ENCODE data around the gene NPIPB5. TPM values are rescaled to one million over a fixed set of nuclear protein-coding genes. Genes with fewer than 3 reads are reported as not detected.
"Not testable (repeated sequence)": the region's sequence is repeated elsewhere in the genome, so short reads cannot be mapped to it uniquely, and the experiment has no call there.

NPIPB5 gene
- total RNA-seq (2014; rRNA removed; shearing (Covaris generic)), result 24.6 and 27.6 TPM in 2 replicates

- H3K4me3 ChIP-seq (ENCODE audit: insufficient read depth, low read depth, low read length); H3K27me3 ChIP-seq (ENCODE audit: control insufficient read depth, insufficient read depth, low read length): not testable (repeated sequence)
These were observed at the start of gene NPIPB5 for GRCh38 chr16:22510591-22510990. Gene NPIPB5 (plus strand): TSS chr16:22510891. CDS start chr16:22513802, 2,911 bp downstream.

GRCh38 chr16:22468846-22469245 lies 41.8 kb upstream of the NPIPB5 start:
- H3K36me3 ChIP-seq (replicated peaks; ENCODE audit: control insufficient read depth, insufficient read depth, low read length); H3K27me3 ChIP-seq (ENCODE audit: control insufficient read depth, insufficient read depth, low read length); H3K4me3 ChIP-seq (ENCODE audit: insufficient read depth, low read depth, low read length); DNase-seq: not testable (repeated sequence)

More at GRCh38 chr16:22510591-22510990, at the start of gene NPIPB5:
- H3K36me3 ChIP-seq (replicated peaks; ENCODE audit: control insufficient read depth, insufficient read depth, low read length); DNase-seq: not testable (repeated sequence)

- not testable (repeated sequence) for H3K36me3 ChIP-seq (replicated peaks; ENCODE audit: control insufficient read depth, insufficient read depth, low read length); H3K4me3 ChIP-seq (ENCODE audit: insufficient read depth, low read depth, low read length); DNase-seq
These were observed 27.3 kb downstream of the NPIPB5 start for GRCh38 chr16:22537996-22538395.

GRCh38 chr16:22544809-22545208 lies 34.1 kb downstream of the NPIPB5 start:
- H3K27me3 ChIP-seq (ENCODE audit: control insufficient read depth, insufficient read depth, low read length); DNase-seq; H3K4me3 ChIP-seq (ENCODE audit: insufficient read depth, low read depth, low read length); H3K36me3 ChIP-seq (replicated peaks; ENCODE audit: control insufficient read depth, insufficient read depth, low read length): not testable (repeated sequence)

More at GRCh38 chr16:22537996-22538395, 27.3 kb downstream of the NPIPB5 start:
- not testable (repeated sequence) for H3K27me3 ChIP-seq (ENCODE audit: control insufficient read depth, insufficient read depth, low read length)

DNA sequence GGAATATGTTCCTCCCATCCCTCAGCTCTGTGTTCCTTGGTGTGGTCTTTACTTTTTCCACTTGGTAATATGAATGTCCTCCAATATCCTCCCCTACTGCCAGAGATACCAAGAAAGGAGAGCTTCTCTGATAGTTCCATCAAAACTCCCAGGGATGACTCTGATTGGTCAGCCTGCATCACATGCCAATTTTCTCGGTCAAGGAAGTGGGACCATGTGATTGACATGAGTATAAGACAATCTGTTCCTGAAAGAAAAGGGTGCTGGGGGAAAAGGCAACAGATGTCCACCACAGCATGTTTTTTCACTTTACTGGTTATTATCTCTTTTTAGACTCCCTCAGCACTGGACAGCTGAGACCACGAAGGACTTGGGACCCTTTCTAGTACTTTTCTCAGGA lies 35.9 kb downstream of the NPIPB5 start:
- DNase-seq, result peak; percentile 1
- not testable (repeated sequence) for H3K27me3 ChIP-seq (ENCODE audit: control insufficient read depth, insufficient read depth, low read length); H3K36me3 ChIP-seq (replicated peaks; ENCODE audit: control insufficient read depth, insufficient read depth, low read length); H3K4me3 ChIP-seq (ENCODE audit: insufficient read depth, low read depth, low read length)

- peak; percentile 2 for DNase-seq
- H3K4me3 ChIP-seq (ENCODE audit: insufficient read depth, low read depth, low read length); H3K27me3 ChIP-seq (ENCODE audit: control insufficient read depth, insufficient read depth, low read length); H3K36me3 ChIP-seq (replicated peaks; ENCODE audit: control insufficient read depth, insufficient read depth, low read length): not testable (repeated sequence)
These were observed 36.6 kb downstream of the NPIPB5 start for GRCh38 chr16:22547170-22547765.

DNA sequence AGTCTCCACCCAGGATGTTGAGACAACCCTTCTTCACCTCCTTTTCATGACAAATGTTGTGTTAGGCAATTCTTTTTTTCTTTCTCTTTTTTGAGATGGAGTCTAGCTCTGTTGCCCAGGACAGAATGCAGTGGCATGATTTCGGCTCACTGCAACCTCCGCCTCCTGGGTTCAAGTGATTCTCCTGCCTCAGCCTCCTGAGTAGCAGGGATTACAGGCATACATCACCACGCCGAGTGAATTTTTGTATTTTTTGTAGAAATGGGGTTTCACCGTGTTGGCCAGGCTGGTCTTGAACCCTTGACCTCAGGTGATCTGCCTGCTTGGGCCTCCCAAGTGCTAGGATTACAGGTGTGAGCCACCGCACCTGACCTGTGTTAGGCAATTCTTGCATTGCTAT lies 39.2 kb downstream of the NPIPB5 start:
- H3K36me3 ChIP-seq (replicated peaks; ENCODE audit: control insufficient read depth, insufficient read depth, low read length); H3K27me3 ChIP-seq (ENCODE audit: control insufficient read depth, insufficient read depth, low read length); DNase-seq; H3K4me3 ChIP-seq (ENCODE audit: insufficient read depth, low read depth, low read length): not testable (repeated sequence)

DNA sequence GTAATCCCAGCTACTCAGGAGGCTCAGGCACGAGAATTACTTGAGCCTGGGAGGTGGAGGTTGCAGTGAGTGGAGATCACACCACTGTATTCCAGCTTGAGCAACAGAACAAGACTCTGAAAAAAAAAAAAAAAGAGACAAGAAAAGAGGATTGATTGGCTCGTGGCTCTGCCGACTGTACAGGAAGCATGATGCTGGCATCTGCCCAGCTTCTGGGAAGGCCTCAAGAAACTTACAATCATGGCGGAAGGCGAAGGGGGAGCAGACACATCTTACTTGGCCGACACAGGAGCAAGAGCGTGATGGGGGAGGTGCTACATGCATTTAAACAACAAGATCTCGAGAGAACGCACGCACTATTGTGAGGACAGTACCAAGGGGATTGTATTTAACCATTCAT lies 40.5 kb downstream of the NPIPB5 start:
- not testable (repeated sequence) for DNase-seq; H3K36me3 ChIP-seq (replicated peaks; ENCODE audit: control insufficient read depth, insufficient read depth, low read length); H3K4me3 ChIP-seq (ENCODE audit: insufficient read depth, low read depth, low read length); H3K27me3 ChIP-seq (ENCODE audit: control insufficient read depth, insufficient read depth, low read length)

- H3K36me3 ChIP-seq (replicated peaks; ENCODE audit: control insufficient read depth, insufficient read depth, low read length); H3K4me3 ChIP-seq (ENCODE audit: insufficient read depth, low read depth, low read length); H3K27me3 ChIP-seq (ENCODE audit: control insufficient read depth, insufficient read depth, low read length); DNase-seq: not testable (repeated sequence)
These were observed 41.0 kb downstream of the NPIPB5 start for GRCh38 chr16:22551651-22552050.

- H3K36me3 ChIP-seq (replicated peaks; ENCODE audit: control insufficient read depth, insufficient read depth, low read length); H3K27me3 ChIP-seq (ENCODE audit: control insufficient read depth, insufficient read depth, low read length); DNase-seq; H3K4me3 ChIP-seq (ENCODE audit: insufficient read depth, low read depth, low read length): not testable (repeated sequence)
These were observed 46.1 kb downstream of the NPIPB5 start for GRCh38 chr16:22556759-22557158.

Other genes with a start within 250 kb of the NPIPB5 start
- gene POLR3E, start 213.5 kb upstream of the NPIPB5 start, total RNA-seq (2014; rRNA removed; shearing (Covaris generic)), result 91.5 and 99.6 TPM in 2 replicates
- 32.7 and 43.2 TPM in 2 replicates for gene CDR2, start 136.3 kb upstream of the NPIPB5 start, total RNA-seq (2014; rRNA removed; shearing (Covaris generic))